ENCODE data around the gene SLC29A1.

SLC29A1 gene

GRCh38 chr6:44237813-44238433 lies 14.5 kb downstream of the SLC29A1 start:
- DNase-seq, result peak; percentile 91

- no peak for DNase-seq
These were observed 15.4 kb downstream of the SLC29A1 start for GRCh38 chr6:44238687-44239350.

DNA sequence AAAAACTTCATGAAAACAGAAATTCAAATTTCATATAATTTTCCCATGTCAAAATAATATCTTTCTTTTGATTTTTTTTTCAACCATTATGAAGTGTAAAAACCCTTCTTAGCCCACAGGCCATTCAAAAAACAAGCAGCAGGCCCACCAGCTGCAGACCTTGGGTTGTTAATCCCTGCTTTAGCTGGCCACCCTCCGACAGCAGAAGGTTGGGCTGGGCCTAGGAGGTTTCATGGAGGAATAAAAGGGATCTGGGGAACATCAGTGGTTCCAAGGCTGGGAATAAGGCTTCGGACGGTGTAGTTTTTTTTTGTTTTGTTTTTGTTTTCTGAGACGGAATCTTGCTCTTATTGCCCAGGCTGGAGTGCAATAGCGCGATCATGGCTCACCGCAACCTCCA lies 19.9 kb downstream of the SLC29A1 start:
- DNase-seq, result no peak

DNA sequence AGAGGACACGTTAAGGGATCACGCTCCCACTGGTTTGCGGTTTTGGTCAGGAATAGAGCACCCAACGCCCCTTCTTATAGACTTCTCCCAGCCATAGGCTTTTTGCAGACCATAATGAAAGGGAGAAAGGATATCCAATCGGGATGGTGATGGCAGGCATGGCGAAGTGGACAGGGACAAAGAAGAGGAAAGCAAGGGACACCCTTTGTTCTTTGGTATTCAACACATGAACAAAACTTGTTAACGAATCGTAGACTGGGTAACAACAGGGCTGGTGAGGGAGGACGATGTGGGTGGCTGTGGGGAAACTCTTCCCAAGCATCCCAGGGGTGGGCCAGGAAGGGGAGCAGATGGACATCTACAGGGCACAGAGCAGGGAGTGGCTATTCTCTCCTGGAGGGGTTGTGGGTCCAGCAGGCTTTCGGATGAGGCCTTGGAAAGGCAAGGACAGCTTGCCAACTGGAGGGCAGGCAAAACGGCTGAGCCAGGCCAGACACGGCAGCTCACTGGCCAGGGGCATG lies 22.1 kb downstream of the SLC29A1 start:
- no peak for DNase-seq

GRCh38 chr6:44245912-44246662 lies 22.7 kb downstream of the SLC29A1 start:
- peak; percentile 95 for DNase-seq

- peak; percentile 98 for DNase-seq
These were observed 23.4 kb downstream of the SLC29A1 start, which contains the start of gene HSP90AB1 for GRCh38 chr6:44246663-44247337. HSP90AB1 (plus strand) TSS chr6:44247101; CDS start chr6:44248630, 1,529 bp downstream.

DNA sequence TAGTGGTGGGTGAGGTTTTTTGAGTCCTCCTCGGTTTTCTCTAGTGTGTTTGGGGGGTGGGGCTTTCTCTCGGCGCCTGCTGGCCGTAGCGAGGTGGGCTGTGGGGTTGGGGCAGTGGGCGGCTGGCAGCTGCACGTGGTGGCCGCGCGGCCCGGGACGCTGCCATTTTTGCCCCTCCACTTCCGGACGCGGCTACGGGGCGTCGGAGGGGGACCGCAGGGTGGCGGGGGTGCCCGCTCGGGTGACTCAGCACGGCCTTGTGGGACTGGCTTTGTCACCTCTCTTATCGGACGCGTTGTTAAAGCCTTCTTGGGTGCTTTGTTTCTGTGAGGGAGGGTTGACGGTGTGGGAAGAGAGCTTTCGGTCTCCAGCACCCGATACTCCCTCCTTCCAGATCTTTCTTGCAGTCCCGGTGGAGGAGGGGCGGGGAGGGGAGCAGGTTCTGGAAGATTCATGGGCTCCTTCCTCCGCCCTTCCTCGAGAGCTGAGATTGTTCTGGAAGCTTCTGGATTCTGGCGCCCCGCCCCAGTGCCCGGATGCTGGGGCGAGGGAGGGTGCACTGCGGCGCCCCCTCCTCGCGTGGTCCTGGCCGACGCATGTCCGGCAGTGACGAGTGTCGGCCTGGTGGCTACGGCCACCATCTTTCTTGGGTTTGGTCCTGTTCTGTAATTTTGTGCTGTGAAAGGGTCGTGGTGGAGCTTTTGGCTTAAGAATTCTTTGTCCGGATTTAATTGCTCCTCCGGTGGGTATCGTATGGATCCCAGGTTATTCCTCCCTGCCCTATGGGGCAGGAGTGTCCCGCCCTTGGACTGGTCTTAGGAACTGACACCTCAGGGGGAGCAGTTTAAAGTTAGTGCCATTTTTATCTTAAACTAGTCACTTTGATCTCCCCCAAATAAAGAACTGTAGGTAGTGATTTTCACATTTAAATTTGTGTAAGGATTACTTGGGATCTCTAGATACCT lies 24.2 kb downstream of the SLC29A1 start:
- peak; percentile 95 for DNase-seq

GRCh38 chr6:44248579-44248978 lies 25.2 kb downstream of the SLC29A1 start:
- DNase-seq, result no peak

DNA sequence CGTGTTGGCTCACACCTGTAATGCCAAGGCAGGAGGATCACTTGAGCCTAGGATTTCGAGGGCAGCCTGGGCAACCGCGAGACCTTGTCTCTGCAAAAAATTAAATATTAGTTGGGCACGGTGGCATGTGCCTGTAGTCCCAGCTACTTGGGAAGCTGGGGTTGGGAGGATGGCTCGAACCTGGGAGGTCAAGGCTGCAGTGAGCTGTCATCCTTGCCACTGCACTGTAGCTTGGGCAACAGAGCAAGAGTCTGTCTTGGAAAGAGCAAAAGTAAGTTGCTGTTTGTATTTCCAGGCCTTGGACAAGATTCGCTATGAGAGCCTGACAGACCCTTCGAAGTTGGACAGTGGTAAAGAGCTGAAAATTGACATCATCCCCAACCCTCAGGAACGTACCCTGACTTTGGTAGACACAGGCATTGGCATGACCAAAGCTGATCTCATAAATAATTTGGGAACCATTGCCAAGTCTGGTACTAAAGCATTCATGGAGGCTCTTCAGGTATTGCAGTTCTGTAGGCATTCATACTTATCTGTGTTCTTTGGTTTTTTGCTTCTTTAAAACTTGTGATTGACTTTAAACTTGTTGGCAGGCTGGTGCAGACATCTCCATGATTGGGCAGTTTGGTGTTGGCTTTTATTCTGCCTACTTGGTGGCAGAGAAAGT lies 25.8 kb downstream of the SLC29A1 start:
- DNase-seq, result no peak

- no peak for DNase-seq
These were observed 26.8 kb downstream of the SLC29A1 start for GRCh38 chr6:44250067-44250717.

GRCh38 chr6:44250718-44251123 lies 27.3 kb downstream of the SLC29A1 start:
- no peak for DNase-seq

GRCh38 chr6:44251576-44252524 lies 28.5 kb downstream of the SLC29A1 start:
- DNase-seq, result no peak

- DNase-seq, result peak; percentile 78
These were observed 30.1 kb downstream of the SLC29A1 start for GRCh38 chr6:44253307-44254101.

GRCh38 chr6:44254191-44255104 lies 31.1 kb downstream of the SLC29A1 start:
- DNase-seq, result peak; percentile 85

DNA sequence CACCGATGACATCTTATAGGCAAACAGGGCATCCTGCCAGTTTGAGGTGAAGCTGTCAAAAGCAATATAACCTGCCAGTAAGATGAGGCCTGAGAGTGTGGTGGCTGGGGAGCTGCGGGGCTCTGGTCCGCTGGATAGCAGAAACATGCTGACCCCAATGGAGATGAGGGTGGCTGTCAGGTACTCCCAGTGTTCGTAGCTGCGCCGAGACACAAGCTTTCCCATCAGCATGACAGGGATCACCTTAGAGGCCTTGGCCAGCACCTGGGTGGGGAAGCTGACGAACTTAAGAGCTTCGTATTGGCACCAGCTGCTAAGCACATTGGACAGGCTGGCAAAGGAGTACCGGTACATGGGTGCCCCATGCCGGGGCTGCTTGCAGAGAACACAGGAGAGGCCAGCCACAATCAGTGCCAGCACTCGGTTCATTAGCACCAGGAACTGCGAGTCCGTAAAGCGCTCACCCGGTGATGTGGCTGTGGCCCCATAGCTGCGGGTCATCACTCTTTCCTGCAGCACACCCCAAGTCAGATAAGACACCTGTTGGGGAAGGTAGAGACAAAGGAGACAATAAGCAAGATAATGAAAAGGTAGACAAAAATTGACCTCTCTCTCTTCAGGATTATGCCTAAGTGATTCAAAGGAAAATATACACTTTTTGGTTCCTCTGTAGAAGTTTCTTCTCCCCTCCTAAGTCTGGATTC lies 31.9 kb downstream of the SLC29A1 start:
- peak; percentile 88 for DNase-seq

GRCh38 chr6:44255871-44256774 lies 32.7 kb downstream of the SLC29A1 start:
- DNase-seq, result peak; percentile 75

Measured in activated CD8-positive, alpha-beta memory T cell treated with anti-CD3 and anti-CD28 coated beads, Interleukin-2, amount 50 U/mL, for 48 hours (primary cell).